OCI-LY7 (cell line): Measurements from ENCODE around the gene INSIG1.

Experiments used
- EZH2phosphoT487 ChIP-seq: fragments of 200-600 bp; sonication (generic); IDR thresholded peaks from 2 replicates; pipeline ENCODE4 v1.6.1; 2018; ENCODE audit warnings: low read depth, borderline replicate concordance, mild to moderate bottlenecking, mixed run types, antibody characterized with exemption, low read length, moderate library complexity, mixed read lengths
- TF ChIP-seq, protein P1 (sequence below): fragments of 200-600 bp; sonication (generic); conservative IDR thresholded peaks from 2 replicates; pipeline ENCODE4 v1.5.1; 2014; ENCODE audit warnings: mild to moderate bottlenecking, antibody characterized with exemption, low read length, moderate library complexity, mixed read lengths

DNA sequence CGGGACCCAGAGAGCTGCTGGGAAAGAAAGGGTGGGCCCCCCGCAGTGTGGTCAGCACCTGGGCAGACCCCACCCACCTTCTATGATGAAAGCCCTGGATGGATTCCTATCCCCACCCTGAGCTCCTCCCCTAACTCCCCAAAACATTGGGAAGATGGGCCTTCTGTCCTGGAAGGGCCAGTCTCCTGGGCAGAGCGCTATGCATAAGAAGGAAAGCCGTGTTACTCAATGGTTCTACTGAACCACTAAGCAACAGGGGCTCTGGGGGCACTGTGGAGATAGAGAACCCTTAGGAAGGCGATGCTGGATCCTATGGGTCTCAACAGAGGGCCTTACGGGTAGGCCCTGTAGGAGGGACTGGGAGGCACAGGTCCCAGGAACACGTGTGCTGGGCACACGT, 30.7 kb upstream of the INSIG1 start:
- TF ChIP-seq, protein P1, sequence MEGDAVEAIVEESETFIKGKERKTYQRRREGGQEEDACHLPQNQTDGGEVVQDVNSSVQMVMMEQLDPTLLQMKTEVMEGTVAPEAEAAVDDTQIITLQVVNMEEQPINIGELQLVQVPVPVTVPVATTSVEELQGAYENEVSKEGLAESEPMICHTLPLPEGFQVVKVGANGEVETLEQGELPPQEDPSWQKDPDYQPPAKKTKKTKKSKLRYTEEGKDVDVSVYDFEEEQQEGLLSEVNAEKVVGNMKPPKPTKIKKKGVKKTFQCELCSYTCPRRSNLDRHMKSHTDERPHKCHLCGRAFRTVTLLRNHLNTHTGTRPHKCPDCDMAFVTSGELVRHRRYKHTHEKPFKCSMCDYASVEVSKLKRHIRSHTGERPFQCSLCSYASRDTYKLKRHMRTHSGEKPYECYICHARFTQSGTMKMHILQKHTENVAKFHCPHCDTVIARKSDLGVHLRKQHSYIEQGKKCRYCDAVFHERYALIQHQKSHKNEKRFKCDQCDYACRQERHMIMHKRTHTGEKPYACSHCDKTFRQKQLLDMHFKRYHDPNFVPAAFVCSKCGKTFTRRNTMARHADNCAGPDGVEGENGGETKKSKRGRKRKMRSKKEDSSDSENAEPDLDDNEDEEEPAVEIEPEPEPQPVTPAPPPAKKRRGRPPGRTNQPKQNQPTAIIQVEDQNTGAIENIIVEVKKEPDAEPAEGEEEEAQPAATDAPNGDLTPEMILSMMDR, result no peak
- TF ChIP-seq EZH2phosphoT487, result no peak
